Right kidney (tissue), 9 donors: Measurements from ENCODE around the gene GRIN2A.

Source experiments
- DNase-seq: peaks from one replicate; pipeline ENCODE4 v3.0.0-alpha.2; 2016
- long read RNA-seq, 8 donors: transcript quantifications; one replicate each; lab custom pipeline, GENCODE V29; 2026

The GRIN2A gene
- long read RNA-seq, donor 1, partial matches to known transcripts, result 0 of 2 reads
- long read RNA-seq, donor 1, other reads (novel, unspliced or antisense), result 0 of 2 reads
- long read RNA-seq, donor 2, result 0 reads
- long read RNA-seq, donor 3, result 0 reads
- long read RNA-seq, donor 4, partial matches to known transcripts, result 0 of 1 reads
- long read RNA-seq, donor 4, other reads (novel, unspliced or antisense), result 0 of 1 reads
- long read RNA-seq, donor 5, result 0 reads
- long read RNA-seq, donor 6, result 0 reads
- long read RNA-seq, donor 7, result 0 reads
- long read RNA-seq, donor 8, result 0 reads

DNA sequence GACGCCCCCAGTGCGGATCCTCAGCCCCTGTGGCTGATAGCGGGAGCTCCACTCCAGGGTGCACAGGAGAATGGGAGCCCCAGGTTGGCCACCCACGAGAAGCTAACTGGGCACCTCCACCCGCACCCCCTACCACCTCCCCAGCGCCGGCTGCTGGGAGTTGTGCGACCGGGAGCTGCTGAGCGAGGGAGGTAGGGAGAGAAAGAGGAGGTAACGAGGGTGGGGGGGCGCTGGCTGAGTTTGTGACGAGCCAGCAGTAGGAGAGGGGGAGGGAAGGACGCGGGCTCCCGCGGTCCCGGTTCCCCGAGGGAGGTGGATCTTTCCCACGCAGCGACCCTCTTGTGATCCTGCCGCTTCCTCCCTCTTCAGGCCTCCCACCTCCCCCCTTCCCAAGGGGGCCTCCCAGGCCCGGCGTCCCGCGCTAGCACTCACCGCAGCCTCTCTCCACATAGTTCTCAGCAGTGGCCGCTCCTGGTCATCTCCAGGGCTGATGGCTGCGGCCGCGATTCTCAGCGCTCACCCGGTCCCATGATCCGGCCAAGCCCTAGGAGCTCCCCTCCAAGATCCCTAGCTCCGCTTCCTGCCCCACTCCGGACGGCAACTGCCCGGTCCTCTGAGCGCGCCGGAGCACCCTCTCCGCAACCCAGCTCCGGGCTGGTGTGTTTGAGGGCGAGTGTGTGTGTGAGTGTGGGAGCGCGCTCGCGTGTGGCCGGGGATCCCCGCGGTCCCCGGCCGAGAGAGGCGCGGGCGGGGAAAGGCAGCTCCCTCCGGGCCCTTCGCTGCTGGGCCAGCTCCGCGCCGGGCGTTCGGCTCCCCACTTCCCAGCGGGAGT lies at the start of gene GRIN2A:
GRIN2A (minus strand) TSS at position 207 of the 832 bp plus-strand sequence. CDS start 2,017 bp downstream, outside the sequence.
- peak; percentile 82 for DNase-seq

DNA sequence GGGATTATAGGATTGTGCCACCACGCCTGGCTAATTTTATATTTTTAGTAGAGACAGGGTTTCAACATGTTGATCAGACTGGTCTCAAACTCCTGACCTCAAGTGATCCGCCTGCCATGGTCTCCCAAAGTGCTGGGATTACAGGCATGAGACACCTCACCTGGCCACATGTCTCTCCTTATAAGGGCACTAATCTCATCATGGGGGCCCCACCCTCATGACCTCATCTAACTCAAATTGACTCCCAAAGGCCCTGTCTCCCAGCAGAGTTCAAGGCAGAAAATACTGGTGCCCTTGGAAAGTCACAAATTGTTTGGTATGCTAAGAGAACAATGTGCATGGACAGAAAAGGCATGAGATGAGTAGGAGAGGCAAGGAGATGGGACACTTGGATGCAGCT lies 49.3 kb upstream of the GRIN2A start:
- DNase-seq, result no peak

DNA sequence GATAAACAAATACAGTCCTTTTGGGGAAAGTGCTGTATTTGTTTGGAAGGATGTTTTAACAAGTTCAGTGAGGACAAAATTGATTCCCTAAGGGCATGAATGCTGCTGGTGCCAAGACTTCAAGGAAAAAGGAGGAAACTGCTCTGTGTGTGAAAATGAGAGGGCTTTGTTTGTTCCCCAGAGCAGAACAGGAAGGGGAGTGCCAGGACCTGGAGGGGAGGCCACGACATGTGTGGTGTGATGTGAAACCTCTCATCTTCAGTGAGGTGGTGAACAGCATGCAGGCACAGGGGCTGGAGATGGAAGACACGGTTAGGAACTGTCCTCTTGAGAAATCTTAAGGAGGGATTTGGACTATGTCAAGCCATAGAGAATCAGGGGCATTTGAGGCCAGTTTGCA lies 46.6 kb upstream of the GRIN2A start:
- DNase-seq, result no peak

DNA sequence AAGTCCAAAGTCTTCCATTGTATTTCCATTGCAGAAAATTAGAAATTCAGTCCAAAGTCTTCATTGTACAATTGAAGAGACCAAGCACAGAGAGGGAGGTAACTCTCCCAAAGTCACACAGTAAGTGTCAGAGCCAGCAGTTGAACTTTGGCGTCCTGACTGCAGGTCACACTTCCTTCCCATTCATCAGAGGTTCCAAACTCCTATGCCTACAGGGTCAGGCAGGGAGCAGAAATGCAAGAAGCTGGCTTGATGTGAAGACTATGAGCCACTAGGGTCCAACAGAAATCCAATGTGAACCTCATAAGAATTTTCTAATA lies 44.7 kb upstream of the GRIN2A start:
- DNase-seq, result no peak

DNA sequence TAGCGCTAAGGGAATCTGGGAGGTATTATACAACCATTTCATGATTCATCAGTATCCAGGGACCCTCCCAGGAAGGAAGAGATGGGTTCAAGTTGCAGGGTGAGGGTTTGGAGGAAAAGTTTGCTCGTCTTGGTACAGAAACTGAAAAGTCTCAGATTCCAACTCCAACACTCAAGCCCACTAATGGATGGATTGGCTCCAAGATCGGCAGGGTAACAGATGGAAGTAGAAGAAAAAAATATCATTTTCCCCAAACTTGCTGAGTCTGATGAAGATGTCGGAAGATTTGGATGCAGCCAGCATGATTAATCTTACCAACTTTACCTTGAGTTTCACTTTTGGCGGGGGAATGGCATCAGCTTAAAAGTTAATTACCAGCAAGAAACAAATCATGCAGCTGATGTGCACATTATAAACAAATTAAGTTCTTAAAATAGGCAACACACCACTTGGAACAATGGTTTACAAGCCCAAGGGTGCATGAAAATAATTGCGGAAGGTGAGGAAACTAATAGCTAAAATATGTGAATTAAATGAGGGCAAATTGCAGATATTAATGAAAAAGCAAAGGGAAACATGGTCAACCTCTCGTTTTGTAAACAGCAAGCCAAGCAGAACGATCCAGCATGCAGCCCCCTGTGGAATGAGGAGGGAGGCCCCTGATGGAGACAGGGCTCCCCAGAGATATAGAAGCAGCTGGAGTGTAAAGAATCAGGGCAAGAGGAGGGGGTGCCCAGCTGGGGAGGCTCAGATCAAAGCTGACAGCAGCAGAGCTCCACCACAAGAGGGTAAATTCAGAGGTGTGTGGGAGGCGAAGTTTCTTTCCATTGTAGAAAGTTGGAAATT lies 44.1 kb upstream of the GRIN2A start:
- DNase-seq, result peak; percentile 29

DNA sequence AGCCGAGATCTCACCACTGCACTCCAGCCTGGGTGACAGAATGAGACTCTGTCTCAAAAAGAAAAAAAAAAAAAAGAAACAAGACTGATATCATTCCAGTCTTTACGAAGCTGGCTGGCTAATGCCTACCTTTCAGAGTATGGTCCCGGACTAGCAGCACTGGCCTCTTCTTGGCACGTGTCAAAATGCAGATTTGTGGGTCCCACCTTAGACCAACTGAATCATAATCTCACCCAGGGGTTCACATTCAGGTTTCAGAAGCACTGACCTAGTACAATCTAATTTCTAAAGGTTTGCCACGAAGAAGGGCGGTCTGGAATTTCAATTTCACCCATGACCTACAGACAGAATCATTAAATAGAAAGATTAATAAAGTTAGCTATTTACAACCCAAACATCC lies 43.4 kb upstream of the GRIN2A start:
- DNase-seq, result no peak

DNA sequence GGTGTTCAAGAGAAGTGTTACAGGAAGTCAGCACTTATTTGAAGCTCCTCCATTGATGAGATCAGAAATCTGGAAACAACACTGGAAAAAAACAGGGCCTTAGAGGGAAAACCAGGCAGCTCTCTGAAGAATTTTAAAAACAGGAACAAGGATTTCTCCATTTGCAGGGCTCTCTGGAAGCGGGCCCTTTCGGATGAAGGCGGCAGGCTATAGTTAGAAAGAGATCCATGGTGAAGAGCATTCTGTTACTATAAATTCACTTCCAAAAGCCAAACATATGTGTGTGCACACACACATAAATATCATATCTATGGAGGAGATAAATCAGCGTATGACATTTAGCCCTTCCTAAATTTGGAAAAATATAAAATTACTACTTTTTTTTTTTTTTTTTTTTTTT lies 42.6 kb upstream of the GRIN2A start:
- no peak for DNase-seq

DNA sequence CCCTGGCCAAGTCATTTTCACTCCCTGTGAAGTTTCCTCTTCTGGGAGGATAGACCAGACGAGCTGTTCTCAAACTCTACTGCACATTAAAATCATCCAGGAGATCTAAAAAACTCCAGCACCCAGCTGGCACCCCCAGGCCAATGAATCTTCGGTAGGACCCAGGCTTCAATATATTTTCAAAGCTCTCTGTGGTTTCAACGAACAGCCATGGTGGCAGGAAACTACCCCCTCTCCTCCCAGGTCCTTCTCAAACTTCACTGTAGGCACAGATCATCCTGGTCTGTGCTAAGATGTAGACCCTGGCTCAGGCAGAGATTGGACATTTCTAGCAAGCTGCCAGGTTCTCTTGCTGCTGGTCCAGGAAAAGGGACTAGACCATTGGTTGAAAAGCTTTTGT lies 38.7 kb upstream of the GRIN2A start:
- DNase-seq, result no peak

DNA sequence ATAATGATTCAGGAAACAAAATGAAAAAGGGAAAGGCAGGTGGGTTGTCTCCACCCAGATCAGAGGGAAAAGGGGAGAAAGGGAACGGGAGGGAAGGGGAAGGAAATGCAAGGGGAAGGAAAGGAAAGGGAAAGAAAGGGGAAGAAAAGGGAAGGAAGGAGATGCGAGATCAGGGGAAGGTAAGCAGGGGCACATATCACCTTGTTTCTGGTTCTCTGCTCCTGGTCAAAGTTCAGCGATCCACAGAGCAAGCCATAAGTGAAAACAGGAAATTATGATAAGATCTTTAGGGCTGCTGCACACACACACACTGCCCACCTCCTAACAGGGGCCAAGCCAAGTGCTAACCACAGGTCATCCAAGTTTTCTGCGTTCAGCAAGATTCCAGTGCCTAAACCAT lies 37.5 kb upstream of the GRIN2A start:
- no peak for DNase-seq

DNA sequence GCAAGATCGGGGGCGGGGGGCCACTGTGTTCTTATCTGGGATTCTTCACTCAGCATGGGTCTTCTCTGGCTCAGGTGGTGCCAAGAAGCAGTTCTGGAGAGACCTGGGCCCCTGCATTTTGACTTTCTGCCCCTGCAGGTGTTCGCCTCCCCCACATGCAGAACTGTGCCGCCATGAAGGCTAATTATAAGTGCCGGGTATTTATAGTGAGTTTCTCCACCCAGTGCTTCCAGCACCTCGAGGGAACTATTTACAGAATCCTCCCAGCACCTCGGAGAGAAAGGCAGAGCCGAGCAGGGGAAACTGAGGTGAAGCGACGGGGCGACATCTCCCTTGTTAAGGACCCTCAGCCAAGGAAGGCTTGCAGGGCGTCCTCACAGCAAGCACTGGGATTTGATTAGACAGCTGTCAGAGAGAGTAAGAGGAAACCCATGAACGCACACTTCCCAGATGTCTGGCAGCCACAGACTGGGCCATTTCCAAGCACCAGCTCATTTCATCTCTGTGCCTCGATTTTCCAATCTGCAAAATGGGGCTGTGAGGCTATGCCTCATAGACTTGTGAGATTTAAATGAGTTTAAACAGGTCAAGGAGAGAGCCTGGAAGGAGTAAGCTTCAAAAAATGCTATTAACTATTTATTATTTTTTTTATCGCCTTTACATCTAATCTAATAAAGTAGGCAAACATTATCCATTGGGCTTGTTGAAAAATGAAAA lies 36.4 kb upstream of the GRIN2A start:
- DNase-seq, result no peak

DNA sequence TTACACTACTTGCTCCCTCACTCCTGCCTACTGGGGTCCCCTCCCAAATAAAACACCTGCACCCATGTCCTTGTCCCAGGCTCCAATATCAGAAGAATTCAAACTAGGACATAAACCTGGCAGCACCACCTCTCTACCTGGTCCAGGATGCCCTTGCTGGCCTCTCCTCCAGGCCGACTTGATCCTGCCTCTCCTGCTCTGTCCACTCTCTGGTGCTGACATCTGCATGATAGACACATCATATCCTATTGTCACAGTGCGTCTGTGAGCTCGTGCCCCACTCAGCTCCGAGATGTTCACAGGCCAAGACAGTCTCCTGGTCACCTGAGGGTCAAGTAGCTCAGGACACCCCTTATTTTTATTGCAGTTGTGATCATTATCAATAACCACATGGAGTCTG lies 31.5 kb upstream of the GRIN2A start:
- no peak for DNase-seq

DNA sequence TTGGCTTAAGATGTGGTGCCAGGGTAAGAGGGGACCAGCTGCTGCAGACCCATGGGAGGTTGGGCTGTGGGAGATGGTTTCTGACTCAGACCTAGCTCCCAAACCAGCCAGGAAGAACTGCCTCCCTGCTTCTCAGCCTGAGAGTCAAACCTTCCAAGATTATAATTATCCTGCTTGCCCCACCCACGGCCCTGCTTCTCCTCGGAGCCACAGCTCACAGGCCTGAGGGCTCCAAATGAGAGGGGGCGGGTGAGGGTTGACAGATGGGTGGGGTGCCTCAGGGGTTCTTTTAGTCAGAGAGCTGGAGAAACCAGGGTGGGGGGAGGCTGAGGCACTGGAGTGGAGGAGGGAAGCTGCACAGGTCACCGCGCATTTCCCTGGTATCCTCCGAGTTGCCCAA lies 28.7 kb upstream of the GRIN2A start:
- no peak for DNase-seq

DNA sequence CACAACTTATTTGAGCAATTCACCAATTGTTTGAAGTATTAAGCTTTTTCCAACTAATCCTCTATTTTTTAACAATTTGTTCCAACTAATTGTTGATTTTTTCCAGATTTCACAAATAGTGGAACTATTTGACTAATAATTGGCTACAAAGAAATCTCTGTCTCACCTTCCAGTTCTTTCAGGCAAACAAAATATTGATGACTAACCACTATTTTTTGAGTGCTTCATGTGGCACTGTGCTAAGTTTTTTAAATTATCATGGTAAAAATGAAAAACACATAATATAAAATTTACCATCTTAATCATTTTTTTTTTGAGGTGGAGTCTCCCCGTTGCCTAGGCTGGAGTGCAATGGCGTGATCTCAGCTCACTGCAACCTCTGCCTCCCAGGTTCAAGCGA lies 24.6 kb upstream of the GRIN2A start:
- no peak for DNase-seq

DNA sequence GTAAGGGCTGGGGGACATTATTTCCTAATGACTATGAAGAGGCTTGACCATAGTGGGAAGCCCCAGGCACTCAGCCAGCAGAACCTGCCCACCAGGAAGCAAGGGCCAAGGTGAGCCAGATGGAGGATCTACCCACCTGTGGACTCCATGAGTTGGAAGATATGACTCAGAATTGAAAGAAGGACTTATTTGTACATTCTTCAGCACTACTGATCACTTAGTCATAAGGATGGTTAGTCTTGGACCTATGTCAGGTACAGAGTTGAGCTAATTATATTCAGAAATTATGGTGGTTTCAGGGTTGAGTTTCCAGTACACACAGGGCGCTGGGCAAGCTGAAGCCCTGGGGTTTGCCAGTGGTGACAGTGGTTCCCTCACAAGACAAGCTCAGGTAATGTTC lies 24.0 kb upstream of the GRIN2A start:
- no peak for DNase-seq

DNA sequence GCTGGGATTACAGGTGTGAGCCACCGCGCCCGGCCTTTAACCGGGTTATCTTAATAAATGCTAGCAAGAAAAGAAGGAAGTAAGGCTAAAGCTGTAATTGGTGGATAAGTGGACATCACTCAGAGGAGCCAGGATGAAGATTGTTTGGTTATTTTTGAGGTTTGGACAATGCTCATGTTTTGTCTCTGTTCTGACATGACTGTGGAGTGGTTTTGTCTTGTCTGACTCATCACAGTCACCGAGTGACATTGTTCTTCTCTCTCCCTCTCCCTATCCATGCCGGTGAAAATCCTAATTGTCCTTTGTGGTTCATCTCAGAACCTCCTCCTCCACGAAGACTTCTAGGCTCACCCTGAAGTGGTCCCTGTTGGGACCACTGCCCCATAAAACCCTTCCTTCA lies 23.5 kb upstream of the GRIN2A start:
- no peak for DNase-seq

DNA sequence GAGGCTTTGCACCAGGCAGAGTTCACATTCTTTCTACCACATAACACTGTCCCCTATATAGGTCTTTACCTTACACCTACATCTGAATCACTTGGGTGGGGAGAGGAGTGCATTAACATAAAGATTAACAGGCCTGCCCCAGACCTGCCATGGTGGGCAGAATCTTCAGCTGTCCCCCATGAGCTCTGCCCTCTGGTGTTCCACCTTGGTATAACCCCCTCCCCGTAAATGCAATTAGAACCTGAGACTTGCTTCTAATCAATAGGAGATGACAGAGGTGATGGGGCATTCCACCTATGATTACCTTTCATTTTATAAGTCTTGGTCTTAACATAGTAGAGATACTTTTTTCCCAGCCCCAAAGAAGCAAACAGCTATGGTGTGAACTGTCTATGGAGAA lies 20.4 kb upstream of the GRIN2A start:
- DNase-seq, result no peak

DNA sequence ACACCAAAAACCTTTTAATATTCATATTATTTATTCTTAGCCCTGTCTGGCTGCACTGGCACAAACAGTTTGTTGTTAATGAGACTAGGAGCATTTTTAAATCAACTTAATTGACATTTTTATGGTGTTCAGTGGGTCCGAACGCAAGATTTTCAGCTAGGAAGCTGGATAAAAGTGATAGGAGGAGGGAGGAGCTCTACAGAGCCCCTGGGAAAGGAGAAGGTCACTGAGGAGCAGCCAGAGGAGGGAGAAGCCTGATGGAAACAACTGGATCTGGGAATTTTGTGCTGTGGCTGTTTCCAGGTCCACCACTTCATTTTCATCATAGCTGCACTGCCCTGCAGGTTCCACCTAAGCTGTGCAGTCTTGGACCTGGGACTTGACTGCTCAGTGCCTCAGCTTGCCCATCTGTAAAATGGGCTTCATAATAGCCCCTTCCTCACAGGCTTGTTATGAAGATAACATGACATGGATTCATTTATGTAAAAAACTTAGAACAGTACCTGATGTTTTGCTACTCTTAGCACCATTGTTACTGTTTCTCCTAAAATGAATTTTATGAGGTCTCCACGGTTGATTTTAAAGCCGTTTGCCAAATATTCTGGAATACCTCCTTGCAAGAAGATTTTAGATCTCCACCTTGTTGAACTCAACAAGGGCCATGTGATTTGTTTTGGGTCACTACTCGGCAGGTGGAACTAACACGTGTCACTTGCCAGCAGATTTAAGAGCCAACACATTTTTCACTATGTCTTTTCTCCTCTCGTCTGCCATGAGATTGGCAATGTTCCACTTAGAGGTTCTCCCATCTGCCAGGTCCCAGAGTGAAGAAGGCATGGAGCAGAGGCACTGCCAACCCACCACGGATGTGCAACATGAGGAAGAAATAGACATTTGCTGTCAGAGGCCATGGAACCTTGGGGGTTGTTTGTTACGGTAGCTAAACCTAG lies 18.7 kb upstream of the GRIN2A start:
- DNase-seq, result no peak

DNA sequence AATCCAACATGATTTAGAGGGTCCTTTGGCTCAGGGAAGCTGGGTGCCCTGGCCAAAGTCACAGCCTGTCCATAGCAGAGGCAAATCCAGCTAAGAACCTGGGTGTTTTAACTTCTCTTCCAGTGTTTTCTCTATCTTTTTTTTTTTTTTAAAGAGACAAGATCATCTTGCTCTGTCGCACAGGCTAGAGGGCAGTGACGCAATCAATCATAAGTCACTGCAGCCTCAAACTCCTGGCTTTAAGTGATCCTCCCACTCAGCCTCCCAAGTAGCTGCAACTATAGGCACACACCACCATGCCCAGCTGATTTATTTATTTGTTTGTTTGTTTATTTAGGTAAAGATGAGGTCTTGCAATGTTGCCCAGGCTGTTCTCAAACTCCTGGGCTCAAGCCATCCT lies 14.8 kb upstream of the GRIN2A start:
- no peak for DNase-seq

DNA sequence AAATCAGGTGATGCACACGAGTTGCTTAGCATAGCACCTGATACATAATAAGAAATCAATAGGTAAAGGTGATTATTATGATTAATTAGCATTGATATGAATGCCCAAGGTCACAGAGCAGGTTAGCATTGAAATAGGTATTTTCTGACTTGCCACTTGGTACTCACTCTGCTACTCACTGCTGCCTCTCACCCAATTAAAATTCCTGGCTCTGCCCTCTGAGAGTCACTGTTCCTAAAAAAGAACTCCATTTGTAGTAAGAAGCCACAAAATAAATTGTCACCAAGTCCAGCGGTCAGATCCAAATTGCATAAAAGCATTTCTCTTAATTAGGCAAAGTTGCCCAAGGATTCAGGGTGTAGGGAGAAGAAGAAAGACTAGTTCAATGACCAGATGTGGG lies 8.9 kb upstream of the GRIN2A start:
- DNase-seq, result no peak

DNA sequence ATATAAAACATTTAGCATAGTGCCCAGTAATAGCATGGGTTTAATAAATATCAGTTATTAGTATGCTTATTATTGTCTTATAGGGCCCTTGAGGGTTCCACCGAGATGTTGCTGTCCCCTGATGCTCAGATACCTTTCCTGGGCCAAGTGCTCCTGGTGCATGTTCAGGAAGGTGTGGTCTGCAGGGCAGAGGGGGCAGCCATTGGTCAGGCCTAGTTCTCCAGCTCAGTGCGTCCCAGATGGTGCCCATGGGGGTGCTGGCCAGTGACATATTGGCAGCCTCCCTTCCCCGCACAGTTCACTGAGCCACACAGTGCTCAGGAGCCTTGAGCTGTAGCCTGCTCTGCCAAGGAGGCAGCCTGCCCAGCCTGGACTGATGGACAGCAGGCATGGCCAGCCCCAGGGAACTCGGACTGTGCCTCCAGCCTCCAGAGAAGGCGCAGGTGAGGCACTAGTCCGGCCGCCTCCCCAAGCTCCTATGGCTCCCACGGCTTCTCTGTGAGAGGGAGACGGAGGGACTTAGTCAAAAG lies 7.7 kb upstream of the GRIN2A start:
- no peak for DNase-seq

DNA sequence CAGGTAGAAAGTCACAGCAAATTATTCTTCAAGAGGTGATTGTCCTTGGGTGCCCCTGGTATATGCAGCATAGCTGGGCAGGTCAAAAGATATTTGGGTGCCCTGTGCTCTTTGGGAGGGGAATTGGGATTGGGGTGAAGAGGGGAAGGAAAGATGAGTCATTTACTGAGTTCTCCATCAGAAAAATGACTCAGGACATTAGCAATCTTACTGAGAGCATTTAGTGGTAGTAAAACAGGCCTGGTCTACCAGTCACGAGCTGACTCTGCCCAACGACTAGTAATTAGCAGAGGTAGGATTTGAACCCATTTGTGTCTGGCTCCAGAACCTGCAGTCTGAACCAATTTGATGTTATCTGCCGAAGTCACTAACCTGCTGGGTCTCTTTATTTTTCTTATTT lies 6.0 kb upstream of the GRIN2A start:
- no peak for DNase-seq
